ENCODE results near the gene JAKMIP1. TPM values are rescaled to one million over a fixed set of nuclear protein-coding genes. Genes with fewer than 3 reads are reported as not detected.

Gene JAKMIP1
- total and polyA plus RNA-seq, 2 experiments from 2014 or later, result not detected

- Histone ChIP-seq H3K27ac (no peak overlapping the region), H3K79me2 (ENCODE audit: insufficient read depth) (no peaks in the 10 kb centered on the region), H3K4me2 (ENCODE audit: unreplicated experiment) (no peak overlapping the region), H3K9me2 (ENCODE audit: insufficient read depth) (no peaks in the 10 kb centered on the region), H2AFZ (no peak overlapping the region), H3F3A (ENCODE audit: insufficient read depth) (no peaks in the 10 kb centered on the region), H3K4me1 (ENCODE audit: insufficient read depth) (no peaks in the 10 kb centered on the region), H3K9ac (no peak overlapping the region), H3K4me3 (no peak overlapping the region), H3K27me3 (replicated peaks; ENCODE audit: insufficient read depth) (no peaks in the 10 kb centered on the region), H3K9me3 (ENCODE audit: low read depth) (no peaks in the 10 kb centered on the region), H3K36me3 (ENCODE audit: low read depth) (no peaks in the 10 kb centered on the region), H4K20me1 (ENCODE audit: insufficient read depth) (no peaks in the 10 kb centered on the region)
- no peak for DNase-seq
- 21 to 25% methylated on average over 5 of the region's 5 CpGs for WGBS, 2 experiments (ENCODE audit: low coverage in 1 of 2, low lambda C conversion rate in 2 of 2, missing lambda C conversion rate in 2 of 2)
- no peak for TF ChIP-seq EZH2 (IDR thresholded peaks at IDR 0.05; ENCODE audit: insufficient read depth, poor library complexity, severe bottlenecking)
- TF ChIP-seq EZH2phosphoT487 (IDR thresholded peaks at IDR 0.05; ENCODE audit: insufficient read depth, low read depth), result no peak
- in situ Hi-C loops (cut with MboI), result no loop called here
These were observed 80.8 kb downstream of the JAKMIP1 start for GRCh38 chr4:6119507-6120020.

DNA sequence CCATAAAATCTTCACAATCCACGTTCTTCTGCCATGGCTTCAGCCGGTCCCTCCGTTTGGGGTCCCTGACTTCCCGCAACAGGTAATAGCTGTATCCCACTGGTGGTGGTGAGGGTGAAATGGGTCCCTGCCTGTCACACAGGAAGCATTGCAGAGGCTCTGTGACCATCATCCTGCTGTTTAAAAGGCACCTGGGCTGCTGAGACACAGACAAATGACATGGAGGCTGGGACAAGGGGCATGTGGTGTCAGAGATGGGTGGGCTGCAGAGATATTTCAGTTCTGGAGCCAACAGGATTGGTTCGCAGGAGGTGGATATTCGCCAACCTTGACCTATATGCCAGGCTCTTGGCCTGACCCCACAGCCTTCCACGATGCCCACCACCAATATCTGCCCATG is 82.1 kb downstream of the JAKMIP1 start:
- Histone ChIP-seq H3K27ac (no peak overlapping the region), H3F3A (ENCODE audit: insufficient read depth) (no peaks in the 10 kb centered on the region), H3K9me2 (ENCODE audit: insufficient read depth) (no peaks in the 10 kb centered on the region), H3K36me3 (ENCODE audit: low read depth) (no peaks in the 10 kb centered on the region), H3K4me3 (no peak overlapping the region), H3K27me3 (replicated peaks; ENCODE audit: insufficient read depth) (no peaks in the 10 kb centered on the region), H3K9me3 (ENCODE audit: low read depth) (no peaks in the 10 kb centered on the region), H3K4me2 (ENCODE audit: unreplicated experiment) (no peak overlapping the region), H3K4me1 (ENCODE audit: insufficient read depth) (no peaks in the 10 kb centered on the region), H3K79me2 (ENCODE audit: insufficient read depth) (no peaks in the 10 kb centered on the region), H4K20me1 (ENCODE audit: insufficient read depth) (no peaks in the 10 kb centered on the region), H2AFZ (no peak overlapping the region), H3K9ac (no peak overlapping the region)
- TF ChIP-seq EZH2phosphoT487 (IDR thresholded peaks at IDR 0.05; ENCODE audit: insufficient read depth, low read depth) (no peak), EZH2 (IDR thresholded peaks at IDR 0.05; ENCODE audit: insufficient read depth, poor library complexity, severe bottlenecking) (no peak)
- WGBS, 2 experiments (ENCODE audit: low coverage in 1 of 2, low lambda C conversion rate in 2 of 2, missing lambda C conversion rate in 2 of 2), result 21 to 37% methylated on average over 7 of the region's 7 CpGs
- in situ Hi-C loops (cut with MboI), result no loop called here
- DNase-seq, result no peak

GRCh38 chr4:6116696-6117285 is 83.6 kb downstream of the JAKMIP1 start:
- Histone ChIP-seq H3K27ac (no peak overlapping the region), H2AFZ (no peak overlapping the region), H3F3A (ENCODE audit: insufficient read depth) (no peaks in the 10 kb centered on the region), H3K9me3 (ENCODE audit: low read depth) (no peaks in the 10 kb centered on the region), H3K27me3 (replicated peaks; ENCODE audit: insufficient read depth) (no peaks in the 10 kb centered on the region), H4K20me1 (ENCODE audit: insufficient read depth) (no peaks in the 10 kb centered on the region), H3K9me2 (ENCODE audit: insufficient read depth) (no peaks in the 10 kb centered on the region), H3K36me3 (ENCODE audit: low read depth) (no peaks in the 10 kb centered on the region), H3K9ac (no peak overlapping the region), H3K4me2 (ENCODE audit: unreplicated experiment) (no peak overlapping the region), H3K4me1 (ENCODE audit: insufficient read depth) (no peaks in the 10 kb centered on the region), H3K4me3 (no peak overlapping the region), H3K79me2 (ENCODE audit: insufficient read depth) (no peaks in the 10 kb centered on the region)
- DNase-seq, result no peak
- 17 to 21% methylated on average over 15 of the region's 15 CpGs for WGBS, 2 experiments (ENCODE audit: low coverage in 1 of 2, low lambda C conversion rate in 2 of 2, missing lambda C conversion rate in 2 of 2)
- in situ Hi-C loops (cut with MboI), result no loop called here
- no peak for TF ChIP-seq EZH2phosphoT487 (IDR thresholded peaks at IDR 0.05; ENCODE audit: insufficient read depth, low read depth)
- no peak for TF ChIP-seq EZH2 (IDR thresholded peaks at IDR 0.05; ENCODE audit: insufficient read depth, poor library complexity, severe bottlenecking)

DNA sequence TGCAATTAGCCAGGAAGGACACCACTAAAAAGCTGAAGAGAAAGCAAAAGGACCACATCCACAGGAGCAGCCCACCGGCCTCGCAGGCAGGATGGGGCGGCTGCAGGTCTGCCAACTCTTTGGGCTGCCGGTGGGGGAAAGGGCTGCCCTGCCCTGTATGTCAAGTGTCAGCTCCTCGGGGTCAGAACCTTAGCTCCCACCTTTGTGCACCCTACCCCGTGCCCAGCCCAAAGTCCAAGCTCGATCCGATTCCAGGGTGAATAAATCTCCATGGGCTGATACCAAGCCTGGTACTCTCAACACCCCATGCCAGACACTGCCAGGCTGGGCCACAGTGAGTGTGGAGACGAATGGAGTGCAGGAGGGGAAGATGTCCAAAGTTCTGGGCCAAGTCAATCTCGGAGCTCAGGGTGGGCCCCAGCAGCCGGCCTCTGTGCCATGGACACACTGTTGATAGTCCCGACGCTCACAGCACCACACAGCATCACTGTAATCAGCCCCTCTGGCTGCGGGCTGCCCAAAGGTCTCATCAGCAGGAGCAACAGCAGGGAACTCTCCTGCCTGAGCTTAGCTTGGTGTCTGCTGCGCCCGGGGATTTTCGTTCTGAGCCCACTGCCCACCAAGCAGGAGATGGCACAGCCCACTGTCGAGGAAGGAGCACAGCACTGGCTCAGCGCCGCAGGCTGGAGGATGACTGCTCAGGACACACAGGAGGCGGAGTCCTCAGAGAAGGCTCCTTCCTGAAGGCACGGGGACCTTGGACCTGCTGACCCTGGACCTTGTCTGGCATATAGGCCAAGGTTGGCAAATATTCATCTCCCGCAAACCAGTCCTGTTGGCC is 84.4 kb downstream of the JAKMIP1 start:
- no peaks in the 10 kb centered on the region for H3K9me3 ChIP-seq (ENCODE audit: low read depth)
- DNase-seq, result no peak
- no peaks in the 10 kb centered on the region for H3K4me1 ChIP-seq (ENCODE audit: insufficient read depth)
- H3K79me2 ChIP-seq (ENCODE audit: insufficient read depth), result no peaks in the 10 kb centered on the region
- no peak for TF ChIP-seq EZH2 (IDR thresholded peaks at IDR 0.05; ENCODE audit: insufficient read depth, poor library complexity, severe bottlenecking)
- TF ChIP-seq EZH2phosphoT487 (IDR thresholded peaks at IDR 0.05; ENCODE audit: insufficient read depth, low read depth), result no peak
- H3K27me3 ChIP-seq (replicated peaks; ENCODE audit: insufficient read depth), result no peaks in the 10 kb centered on the region
- no peaks in the 10 kb centered on the region for H3F3A ChIP-seq (ENCODE audit: insufficient read depth)
- H3K4me3 ChIP-seq, result no peak overlapping the region
- no peaks in the 10 kb centered on the region for H3K36me3 ChIP-seq (ENCODE audit: low read depth)
- H3K9me2 ChIP-seq (ENCODE audit: insufficient read depth), result no peaks in the 10 kb centered on the region
- no peak overlapping the region for H3K9ac ChIP-seq
- H2AFZ ChIP-seq, result no peak overlapping the region
- in situ Hi-C loops (cut with MboI), result no loop called here
- H3K4me2 ChIP-seq (ENCODE audit: unreplicated experiment), result no peak overlapping the region
- no peak overlapping the region for H3K27ac ChIP-seq
- no peaks in the 10 kb centered on the region for H4K20me1 ChIP-seq (ENCODE audit: insufficient read depth)
- WGBS, 2 experiments (ENCODE audit: low coverage in 1 of 2, low lambda C conversion rate in 2 of 2, missing lambda C conversion rate in 2 of 2), result 32 to 35% methylated on average over 23 of the region's 23 CpGs

All from GM23248 (cell line).